H9 (cell line): ENCODE measurements around the gene AMDHD1. TPM values are rescaled to one million over a fixed set of nuclear protein-coding genes. Genes with fewer than 3 reads are reported as not detected.

Experiments used
- DNase-seq: peaks from one replicate; pipeline ENCODE4 v3.0.0-alpha.2; 2017
- H2AFZ ChIP-seq: one replicate; pipeline ENCODE4 v1.6.1; 2013; ENCODE audit warnings: mild to moderate bottlenecking, low read length, control low read depth, moderate library complexity
- H2AK5ac ChIP-seq: 2 replicates; pipeline ENCODE4 v1.6.1; 2013; ENCODE audit warnings: low read length, control low read depth, mixed read lengths; ENCODE audit not compliant: insufficient read length
- H2BK120ac ChIP-seq: one replicate; pipeline ENCODE4 v1.6.1; 2013; ENCODE audit warnings: low read depth, mild to moderate bottlenecking, low read length, control low read depth, inconsistent platforms; ENCODE audit not compliant: poor library complexity, severe bottlenecking
- H2BK12ac ChIP-seq: 2 replicates; pipeline ENCODE4 v1.6.1; 2013; ENCODE audit warnings: low read length, control low read depth, mixed read lengths, low read depth; ENCODE audit not compliant: insufficient read length
- H2BK15ac ChIP-seq: 2 replicates; pipeline ENCODE4 v1.6.1; 2013; ENCODE audit warnings: low read depth, low read length, control low read depth
- H2BK20ac ChIP-seq: one replicate; pipeline ENCODE4 v1.6.1; 2013; ENCODE audit warnings: low read depth, mild to moderate bottlenecking, low read length, control low read depth, inconsistent platforms; ENCODE audit not compliant: poor library complexity, severe bottlenecking
- H2BK5ac ChIP-seq: 2 replicates; pipeline ENCODE4 v1.6.1; 2013; ENCODE audit warnings: low read length, control low read depth, mixed read lengths; ENCODE audit not compliant: insufficient read length
- H3K14ac ChIP-seq: 2 replicates; pipeline ENCODE4 v1.6.1; 2013; ENCODE audit warnings: low read length, control low read depth; ENCODE audit not compliant: insufficient read depth
- H3K18ac ChIP-seq: 2 replicates; pipeline ENCODE4 v1.6.1; 2013; ENCODE audit warnings: low read depth, mild to moderate bottlenecking, mixed read lengths, low read length, control low read depth; ENCODE audit not compliant: insufficient read length
- H3K23ac ChIP-seq: 2 replicates; pipeline ENCODE4 v1.6.1; 2013; ENCODE audit warnings: low read length, control low read depth, mixed read lengths, low read depth; ENCODE audit not compliant: insufficient read length
- H3K23me2 ChIP-seq: 2 replicates; pipeline ENCODE4 v1.6.1; 2013; ENCODE audit warnings: low read depth, mild to moderate bottlenecking, mixed read lengths, low read length, control low read depth; ENCODE audit not compliant: insufficient read length, poor library complexity, severe bottlenecking
- H3K27ac ChIP-seq: 2 replicates; pipeline ENCODE4 v1.5.1; 2013; ENCODE audit warnings: low read length, control low read depth, mixed read lengths, low read depth; ENCODE audit not compliant: insufficient read length
- H3K27me3 ChIP-seq: 2 replicates; pipeline ENCODE4 v1.6.1; 2013; ENCODE audit warnings: low read length, control low read depth, inconsistent platforms; ENCODE audit not compliant: insufficient read depth
- H3K4ac ChIP-seq: 2 replicates; pipeline ENCODE4 v1.6.1; 2013; ENCODE audit warnings: low read depth, mild to moderate bottlenecking, control low read depth, inconsistent platforms, low read length, moderate library complexity
- H3K4me1 ChIP-seq: 2 replicates; pipeline ENCODE4 v1.6.1; 2013; ENCODE audit warnings: low read length, control low read depth, inconsistent platforms; ENCODE audit not compliant: insufficient read depth
- H3K4me2 ChIP-seq: 2 replicates; pipeline ENCODE4 v1.6.1; 2013; ENCODE audit warnings: low read length, control low read depth, mixed read lengths; ENCODE audit not compliant: insufficient read length, insufficient read depth
- H3K56ac ChIP-seq: 2 replicates; pipeline ENCODE4 v1.6.1; 2013; ENCODE audit warnings: low read depth, mild to moderate bottlenecking, mixed read lengths, low read length, control low read depth; ENCODE audit not compliant: insufficient read length
- H3K79me1 ChIP-seq: 2 replicates; pipeline ENCODE4 v1.6.1; 2013; ENCODE audit warnings: low read depth, mild to moderate bottlenecking, moderate library complexity, low read length, control low read depth, inconsistent platforms; ENCODE audit not compliant: insufficient read depth, poor library complexity, severe bottlenecking
- H3K79me2 ChIP-seq: 2 replicates; pipeline ENCODE4 v1.6.1; 2013; ENCODE audit warnings: low read length, control low read depth, inconsistent platforms; ENCODE audit not compliant: insufficient read depth
- H3K9ac ChIP-seq: 2 replicates; pipeline ENCODE4 v1.6.1; 2013; ENCODE audit warnings: low read length, control low read depth, mixed read lengths; ENCODE audit not compliant: insufficient read length; ENCODE audit errors: extremely low read depth
- H3K9me3 ChIP-seq: one replicate; pipeline ENCODE4 v1.6.1; 2013; ENCODE audit warnings: low read depth, low read length, inconsistent platforms; ENCODE audit not compliant: control insufficient read depth
- H3T11ph ChIP-seq: one replicate; pipeline ENCODE4 v1.6.1; 2013; ENCODE audit warnings: mild to moderate bottlenecking, low read length, control low read depth, inconsistent platforms
- H4K20me1 ChIP-seq: one replicate; pipeline ENCODE4 v1.6.1; 2013; ENCODE audit not compliant: control insufficient read depth, insufficient read length, insufficient read depth
- H4K5ac ChIP-seq: 2 replicates; pipeline ENCODE4 v1.6.1; 2013; ENCODE audit warnings: low read depth, mild to moderate bottlenecking, mixed read lengths, low read length, control low read depth; ENCODE audit not compliant: insufficient read length
- H4K8ac ChIP-seq: replicated peaks from 2 replicates; pipeline ENCODE4 v1.6.1; 2013; ENCODE audit warnings: low read length, control low read depth, mixed read lengths, low read depth; ENCODE audit not compliant: insufficient read length
- H4K91ac ChIP-seq: 2 replicates; pipeline ENCODE4 v1.6.1; 2013; ENCODE audit warnings: low read depth, mild to moderate bottlenecking, moderate library complexity, mixed read lengths, low read length, control low read depth; ENCODE audit not compliant: insufficient read length
- H3K27ac Mint-ChIP-seq, 3 experiments: 2 replicates in 2 of 3; 3 replicates in 1 of 3; pipeline ENCODE4 v1.8.0; 2020 to 2021; ENCODE audit warnings: mixed read lengths in 3 of 3, mild to moderate bottlenecking in 1 of 3, moderate library complexity in 1 of 3
- H3K27me3 Mint-ChIP-seq: 2 replicates; pipeline ENCODE4 v1.8.0; 2021; ENCODE audit warnings: low read depth, mild to moderate bottlenecking, moderate library complexity, mixed read lengths
- H3K36me3 Mint-ChIP-seq, 3 experiments: 2 replicates in 2 of 3; 3 replicates in 1 of 3; pipeline ENCODE4 v1.8.0; 2020 to 2021; ENCODE audit warnings: low read depth in 3 of 3, mixed read lengths in 3 of 3; ENCODE audit not compliant: insufficient read depth in 1 of 3
- H3K4me1 Mint-ChIP-seq, 2 experiments: 2 replicates each; pipeline ENCODE4 v1.8.0; 2020; ENCODE audit warnings: mixed read lengths in 2 of 2
- H3K4me3 Mint-ChIP-seq, 2 experiments: 2 replicates in 1 of 2; 3 replicates in 1 of 2; pipeline ENCODE4 v1.8.0; 2020 to 2021; ENCODE audit warnings: mild to moderate bottlenecking in 2 of 2, mixed read lengths in 2 of 2, moderate library complexity in 1 of 2
- H3K9me3 Mint-ChIP-seq, 2 experiments: 2 replicates in 1 of 2; 3 replicates in 1 of 2; pipeline ENCODE4 v1.8.0; 2020; ENCODE audit warnings: mild to moderate bottlenecking in 2 of 2, mixed read lengths in 2 of 2, moderate library complexity in 1 of 2
- CTCF ChIP-seq: fragments of 200-600 bp; sonication (generic); conservative IDR thresholded peaks from 3 replicates; pipeline ENCODE4 v1.8.0; 2021; ENCODE audit warnings: antibody characterized with exemption, mild to moderate bottlenecking
- WGBS: extraction: QIAGEN DNeasy Blood & Tissue Kit; methylation state at CpG from one replicate; pipeline ENCODE4 v1.1.7; 2013; ENCODE audit warnings: missing lambda C conversion rate, low lambda C conversion rate, mixed read lengths; ENCODE audit not compliant: insufficient read length; ENCODE audit errors: extremely low coverage; 5-methylcytosine and 5-hydroxymethylcytosine counted together
- total RNA-seq: library from RNA; stranded (reverse); gene quantifications from 2 replicates; pipeline ENCODE4 v1.2.1, GENCODE V29; 2021

The AMDHD1 gene
- total RNA-seq, 1 experiment from 2014 or later, result 0.42 TPM

- no peaks in the 10 kb centered on the region for H3K23me2 ChIP-seq
- no peak overlapping the region for H2BK20ac ChIP-seq
- no peak overlapping the region for H3K4ac ChIP-seq
- Mint-ChIP-seq H3K36me3 (no peaks in the 10 kb centered on the region; a peak in 1 of 7 replicates), H3K9me3 (peaks cover 0 to 6% of the 10 kb centered on the region in 2 experiments; a peak in 4 of 5 replicates), H3K4me1 (no peaks in the 10 kb centered on the region), H3K27me3 (no peaks in the 10 kb centered on the region; the same call in none of the 2 replicates), H3K27ac (no peak overlapping the region), H3K4me3 (no peak overlapping the region)
- no peak overlapping the region for H3K4me2 ChIP-seq
- WGBS, result no CpG with 5 or more reads among the region's 3 CpGs
- no peak overlapping the region for H3T11ph ChIP-seq
- H3K14ac ChIP-seq, result no peak overlapping the region
- no peak overlapping the region for H2BK15ac ChIP-seq
- H4K8ac ChIP-seq, result no peak overlapping the region
- no peak overlapping the region for H4K91ac ChIP-seq
- H3K56ac ChIP-seq, result no peak overlapping the region
- H2BK12ac ChIP-seq, result no peak overlapping the region
- DNase-seq, result no peak
- TF ChIP-seq CTCF, result no peak
- no peak overlapping the region for H2AFZ ChIP-seq
- no peak overlapping the region for H3K27ac ChIP-seq
- H3K4me1 ChIP-seq, result no peaks in the 10 kb centered on the region
- H3K23ac ChIP-seq, result no peak overlapping the region
- no peaks in the 10 kb centered on the region for H3K79me2 ChIP-seq
- H3K9ac ChIP-seq, result no peak overlapping the region
- H2AK5ac ChIP-seq, result no peak overlapping the region
- no peak overlapping the region for H3K18ac ChIP-seq
- H2BK5ac ChIP-seq, result no peak overlapping the region
- H3K27me3 ChIP-seq, result no peaks in the 10 kb centered on the region
- no peaks in the 10 kb centered on the region for H4K20me1 ChIP-seq
- H3K79me1 ChIP-seq, result no peaks in the 10 kb centered on the region
- no peak overlapping the region for H4K5ac ChIP-seq
- no peaks in the 10 kb centered on the region for H3K9me3 ChIP-seq
- H2BK120ac ChIP-seq, result no peak overlapping the region
Observed at GRCh38 chr12:95922231-95922630, 20.9 kb upstream of the AMDHD1 start.
